ENCODE measurements around the gene DNM2. TPM values are rescaled to one million over a fixed set of nuclear protein-coding genes. Genes with fewer than 3 reads are reported as not detected.
A peak's percentile ranks its signal among the peaks of the same experiment; 100 is the strongest.

DNM2 gene
- total and polyA plus RNA-seq, 2 of the 13 experiments (the other 11 are each of a cell fraction or from before 2014, with no cell fraction given) = 41.7 to 59.8 TPM

GRCh38 chr19:10764340-10764894, 46.5 kb downstream of the DNM2 start (continued):
- TF ChIP-seq ZNF280D (CRISPR knock-in tag; IDR thresholded peaks at IDR 0.05) = peak; percentile 71; the same call in 1 of the 2 replicates
- TF ChIP-seq RARA (CRISPR knock-in tag; IDR thresholded peaks at IDR 0.05) = peak; percentile 100
- no peak for TF ChIP-seq KLF13 (CRISPR knock-in tag; IDR thresholded peaks at IDR 0.05)
- peak; percentile 16; the same call in 1 of the 2 replicates for TF ChIP-seq STAG1 (CRISPR knock-in tag; IDR thresholded peaks at IDR 0.05)
- no peak; the same call in 1 of the 2 replicates for TF ChIP-seq GATA4 (IDR thresholded peaks at IDR 0.05; ENCODE audit: borderline replicate concordance, low read depth)
- no peak for TF ChIP-seq DZIP1 (CRISPR knock-in tag; IDR thresholded peaks at IDR 0.05)
- no peak for TF ChIP-seq ZNF510 (CRISPR knock-in tag; IDR thresholded peaks at IDR 0.05; ENCODE audit: low read depth)
- peak; percentile 85; the same call in 1 of the 2 replicates for TF ChIP-seq KDM4B (CRISPR knock-in tag; IDR thresholded peaks at IDR 0.05)
- no peak for TF ChIP-seq GRHL1 (CRISPR knock-in tag; conservative IDR thresholded peaks at IDR 0.05)
- no peak for TF ChIP-seq ZBTB40 (IDR thresholded peaks at IDR 0.05)
- peak; percentile 65; the same call in 1 of the 2 replicates for TF ChIP-seq ZBTB40 (CRISPR knock-in tag; IDR thresholded peaks at IDR 0.05)

Data from HepG2 (cell line).